Caco-2 (cell line): Measurements from ENCODE around the gene WDPCP. TPM values are rescaled to one million over a fixed set of nuclear protein-coding genes. Genes with fewer than 3 reads are reported as not detected.

Source experiments
- BruUV-seq: library from RNA; stranded (reverse); fragments of 400-500 nt; replicated peaks from 2 replicates; lab custom pipeline; 2021; lab: Mats Ljungman, UMichigan
- CTCF ChIA-PET: fragments of 300-600 bp; sonication (Branson Sonifier 250); formaldehyde crosslinking; loops from one replicate; lab custom pipeline; 2022; ENCODE audit warnings: antibody characterized with exemption; lab: Charles Lee
- POLR2A ChIA-PET: fragments of 300-600 bp; sonication (Branson Sonifier 250); formaldehyde crosslinking; loops from one replicate; lab custom pipeline; 2022; ENCODE audit warnings: antibody characterized with exemption; lab: Charles Lee
- DNase-seq, 2 experiments: peaks; one replicate each; pipeline versions ENCODE4 v3.0.0 to v3.0.0-alpha.2; 2020 to 2022
- H3K27me3 ChIP-seq: replicated peaks from 2 replicates; pipeline ENCODE4 v1.6.0; 2011; ENCODE audit warnings: low read length; ENCODE audit not compliant: control insufficient read depth, insufficient read depth
- H3K36me3 ChIP-seq: 2 replicates; pipeline ENCODE4 v1.5.1; 2011; ENCODE audit warnings: low read length; ENCODE audit not compliant: control insufficient read depth, insufficient read depth
- H3K4me1 ChIP-seq: fragments of 250-450 bp; sonication (Bioruptor Pico); 2 replicates; pipeline ENCODE4 v1.5.1; 2020; ENCODE audit warnings: mild to moderate bottlenecking
- H3K4me3 ChIP-seq: 2 replicates; pipeline ENCODE4 v1.5.1; 2011; ENCODE audit warnings: low read depth, mild to moderate bottlenecking, control low read depth, low read length
- H3K9me3 ChIP-seq: fragments of 250-450 bp; sonication (Bioruptor Pico); 2 replicates; pipeline ENCODE4 v1.5.1; 2020; ENCODE audit warnings: mild to moderate bottlenecking, moderate library complexity
- H3K27ac Mint-ChIP-seq: one replicate; pipeline ENCODE4 v1.8.0; 2022; ENCODE audit warnings: mixed read lengths; ENCODE audit not compliant: unreplicated experiment
- H3K27me3 Mint-ChIP-seq: one replicate; pipeline ENCODE4 v1.8.0; 2022; ENCODE audit warnings: mixed read lengths; ENCODE audit not compliant: insufficient read depth, unreplicated experiment
- H3K36me3 Mint-ChIP-seq: one replicate; pipeline ENCODE4 v1.8.0; 2022; ENCODE audit warnings: mild to moderate bottlenecking, mixed read lengths; ENCODE audit not compliant: insufficient read depth, unreplicated experiment
- H3K4me1 Mint-ChIP-seq: one replicate; pipeline ENCODE4 v1.8.0; 2022; ENCODE audit warnings: low read depth, mixed read lengths; ENCODE audit not compliant: unreplicated experiment
- H3K4me3 Mint-ChIP-seq: one replicate; pipeline ENCODE4 v1.8.0; 2022; ENCODE audit warnings: mild to moderate bottlenecking, moderate library complexity, mixed read lengths; ENCODE audit not compliant: unreplicated experiment
- H3K9me3 Mint-ChIP-seq: one replicate; pipeline ENCODE4 v1.8.0; 2022; ENCODE audit warnings: mixed read lengths; ENCODE audit not compliant: unreplicated experiment
- intact Hi-C: fragments of 100-400 bp; cut with micrococcal nuclease; formaldehyde crosslinking; loops from one replicate; pipeline ENCODE4 v1.10.0; 2022; ENCODE audit not compliant: unreplicated experiment
- total RNA-seq: library from RNA; stranded (reverse); gene quantifications from 2 replicates; pipeline ENCODE4 v1.2.3, GENCODE V29; 2022
- TF ChIP-seq, protein P1 (sequence below), 2 experiments: fragments of 200-600 bp in 1 of 2; IDR thresholded peaks; 1 replicate in 1 of 2; 2 replicates in 1 of 2; pipeline versions ENCODE4 v1.5.1 to v1.8.0; 2011 to 2022; ENCODE audit warnings: antibody characterized with exemption in 1 of 2, control low read depth in 1 of 2, inconsistent platforms in 1 of 2, low read depth in 1 of 2, low read length in 1 of 2, mild to moderate bottlenecking in 1 of 2, moderate library complexity in 1 of 2; ENCODE audit not compliant: insufficient read depth in 1 of 2, severe bottlenecking in 1 of 2, unreplicated experiment in 1 of 2

Gene WDPCP
- total RNA-seq, 1 experiment from 2014 or later, result 16.2 TPM

DNA sequence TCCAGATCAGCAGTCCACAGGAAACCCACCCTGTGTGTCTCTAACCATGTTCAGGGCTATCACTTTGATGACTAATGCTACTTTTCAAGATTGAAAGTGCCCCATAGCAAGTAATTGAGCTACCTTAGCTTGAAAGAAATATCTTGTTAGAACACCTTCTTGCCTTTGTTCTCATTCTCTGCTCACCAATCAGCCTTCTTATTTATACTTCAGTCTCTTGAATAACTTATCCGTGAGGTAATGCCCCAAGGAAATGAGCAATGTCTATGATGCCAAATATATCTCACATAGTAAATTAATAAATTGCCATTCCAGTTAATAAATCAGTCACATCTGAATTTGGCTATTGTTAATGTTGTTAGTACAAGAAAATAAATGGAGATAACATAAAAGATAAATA is 141.6 kb downstream of the WDPCP start:
- Histone ChIP-seq H3K9me3 (no peaks in the 10 kb centered on the region), H3K27me3 (no peaks in the 10 kb centered on the region), H3K36me3 (no peaks in the 10 kb centered on the region), H3K4me3 (no peak overlapping the region), H3K4me1 (no peaks in the 10 kb centered on the region)
- no TSS peak for BruUV-seq
- ChIA-PET POLR2A (no interaction called here), CTCF (no interaction called here)
- DNase-seq, result no peak
- TF ChIP-seq, protein P1, sequence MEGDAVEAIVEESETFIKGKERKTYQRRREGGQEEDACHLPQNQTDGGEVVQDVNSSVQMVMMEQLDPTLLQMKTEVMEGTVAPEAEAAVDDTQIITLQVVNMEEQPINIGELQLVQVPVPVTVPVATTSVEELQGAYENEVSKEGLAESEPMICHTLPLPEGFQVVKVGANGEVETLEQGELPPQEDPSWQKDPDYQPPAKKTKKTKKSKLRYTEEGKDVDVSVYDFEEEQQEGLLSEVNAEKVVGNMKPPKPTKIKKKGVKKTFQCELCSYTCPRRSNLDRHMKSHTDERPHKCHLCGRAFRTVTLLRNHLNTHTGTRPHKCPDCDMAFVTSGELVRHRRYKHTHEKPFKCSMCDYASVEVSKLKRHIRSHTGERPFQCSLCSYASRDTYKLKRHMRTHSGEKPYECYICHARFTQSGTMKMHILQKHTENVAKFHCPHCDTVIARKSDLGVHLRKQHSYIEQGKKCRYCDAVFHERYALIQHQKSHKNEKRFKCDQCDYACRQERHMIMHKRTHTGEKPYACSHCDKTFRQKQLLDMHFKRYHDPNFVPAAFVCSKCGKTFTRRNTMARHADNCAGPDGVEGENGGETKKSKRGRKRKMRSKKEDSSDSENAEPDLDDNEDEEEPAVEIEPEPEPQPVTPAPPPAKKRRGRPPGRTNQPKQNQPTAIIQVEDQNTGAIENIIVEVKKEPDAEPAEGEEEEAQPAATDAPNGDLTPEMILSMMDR (IDR thresholded peaks at IDR 0.05; ENCODE audit: insufficient read depth in 1 of 2, low read depth in 1 of 2, low read length in 1 of 2, severe bottlenecking in 1 of 2, unreplicated experiment in 1 of 2), result no peak
- no peaks in the 10 kb centered on the region for H3K9me3 Mint-ChIP-seq
- no peaks in the 10 kb centered on the region for H3K27me3 Mint-ChIP-seq
- no peak overlapping the region for H3K27ac Mint-ChIP-seq
- intact Hi-C loops, result no loop called here
- H3K4me1 Mint-ChIP-seq, result no peaks in the 10 kb centered on the region
- no peak overlapping the region for H3K4me3 Mint-ChIP-seq
- H3K36me3 Mint-ChIP-seq, result no peaks in the 10 kb centered on the region

DNA sequence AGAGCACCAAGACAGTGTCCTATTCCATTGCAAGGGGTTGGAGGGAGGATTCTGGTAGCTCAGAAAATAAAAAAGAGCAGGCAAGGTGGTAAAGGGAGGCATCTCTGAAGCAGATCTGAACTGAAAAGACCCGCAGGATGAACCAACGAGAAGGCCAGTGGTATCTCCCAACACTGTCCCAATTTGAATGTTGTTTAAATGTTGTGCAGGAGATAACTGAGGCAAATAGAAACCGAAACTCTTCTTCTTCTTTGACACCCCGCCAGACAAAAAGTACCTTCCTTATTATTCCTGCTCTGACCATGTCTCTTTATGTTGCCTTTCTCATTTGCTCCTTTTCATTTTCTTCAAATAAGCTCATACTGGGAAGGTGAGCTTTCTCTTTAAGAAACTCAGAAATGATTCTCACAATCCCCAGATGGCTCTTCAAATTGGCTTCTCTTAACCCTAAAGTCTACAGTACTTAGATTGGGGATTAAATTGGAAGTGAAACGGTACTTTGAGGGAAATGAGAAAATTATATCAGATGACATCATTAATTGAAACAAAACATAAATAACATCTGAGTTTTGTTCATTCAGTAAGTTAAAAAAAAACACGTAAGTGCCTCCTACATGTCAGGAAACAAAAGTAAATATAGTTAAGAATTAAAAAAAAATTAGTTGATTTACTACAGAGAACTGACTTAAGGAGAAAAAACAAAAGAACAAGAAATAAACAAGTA is 143.6 kb downstream of the WDPCP start:
- intact Hi-C loops, result no loop called here
- H3K27me3 Mint-ChIP-seq, result no peaks in the 10 kb centered on the region
- H3K9me3 Mint-ChIP-seq, result no peaks in the 10 kb centered on the region
- H3K4me1 Mint-ChIP-seq, result no peaks in the 10 kb centered on the region
- Histone ChIP-seq H3K36me3 (no peaks in the 10 kb centered on the region), H3K4me3 (no peak overlapping the region), H3K27me3 (no peaks in the 10 kb centered on the region), H3K9me3 (no peaks in the 10 kb centered on the region), H3K4me1 (no peaks in the 10 kb centered on the region)
- H3K36me3 Mint-ChIP-seq, result no peaks in the 10 kb centered on the region
- no peak overlapping the region for H3K4me3 Mint-ChIP-seq
- H3K27ac Mint-ChIP-seq, result no peak overlapping the region
- TF ChIP-seq, protein P1 (IDR thresholded peaks at IDR 0.05; ENCODE audit: insufficient read depth in 1 of 2, low read depth in 1 of 2, low read length in 1 of 2, severe bottlenecking in 1 of 2, unreplicated experiment in 1 of 2), result no peak
- ChIA-PET CTCF (no interaction called here), POLR2A (no interaction called here)
- DNase-seq, result no peak
- no TSS peak for BruUV-seq

DNA sequence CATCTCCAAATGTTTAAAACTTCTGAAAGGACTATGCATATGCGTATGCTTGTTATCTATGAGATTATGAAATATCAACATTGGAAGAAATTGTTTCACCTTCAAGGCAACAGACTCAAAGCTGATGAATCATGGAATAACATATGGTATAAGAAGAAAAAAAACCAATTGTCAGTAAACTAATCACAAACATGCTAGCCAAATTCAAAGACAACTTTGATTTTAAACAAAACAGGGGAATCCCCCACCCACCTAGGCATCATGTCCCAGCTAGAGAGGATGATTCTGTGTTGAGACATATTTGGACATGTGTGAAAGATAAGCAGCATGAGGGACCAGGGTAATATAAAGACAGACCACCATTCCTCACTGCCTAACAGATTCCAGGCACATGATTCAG is 147.7 kb downstream of the WDPCP start:
- no TSS peak for BruUV-seq
- Mint-ChIP-seq H3K9me3 (no peaks in the 10 kb centered on the region), H3K4me1 (no peaks in the 10 kb centered on the region), H3K27me3 (no peaks in the 10 kb centered on the region), H3K4me3 (no peak overlapping the region), H3K36me3 (no peaks in the 10 kb centered on the region), H3K27ac (no peak overlapping the region)
- ChIA-PET CTCF (no interaction called here), POLR2A (no interaction called here)
- DNase-seq, result no peak
- Histone ChIP-seq H3K36me3 (no peaks in the 10 kb centered on the region), H3K4me1 (no peaks in the 10 kb centered on the region), H3K4me3 (no peak overlapping the region), H3K27me3 (no peaks in the 10 kb centered on the region), H3K9me3 (no peaks in the 10 kb centered on the region)
- intact Hi-C loops, result no loop called here
- TF ChIP-seq, protein P1 (IDR thresholded peaks at IDR 0.05; ENCODE audit: insufficient read depth in 1 of 2, low read depth in 1 of 2, low read length in 1 of 2, severe bottlenecking in 1 of 2, unreplicated experiment in 1 of 2), result no peak
